Activated CD8-positive, alpha-beta memory T cell treated with anti-CD3 and anti-CD28 coated beads, Interleukin-2, amount 50 U/mL, for 1 hour (primary cell): ENCODE measurements around the gene TMEM201.

Experiments
- DNase-seq: peaks from one replicate; pipeline ENCODE4 v3.0.0-alpha.2; 2020; ENCODE audit errors: extremely low read depth

The TMEM201 gene

DNA sequence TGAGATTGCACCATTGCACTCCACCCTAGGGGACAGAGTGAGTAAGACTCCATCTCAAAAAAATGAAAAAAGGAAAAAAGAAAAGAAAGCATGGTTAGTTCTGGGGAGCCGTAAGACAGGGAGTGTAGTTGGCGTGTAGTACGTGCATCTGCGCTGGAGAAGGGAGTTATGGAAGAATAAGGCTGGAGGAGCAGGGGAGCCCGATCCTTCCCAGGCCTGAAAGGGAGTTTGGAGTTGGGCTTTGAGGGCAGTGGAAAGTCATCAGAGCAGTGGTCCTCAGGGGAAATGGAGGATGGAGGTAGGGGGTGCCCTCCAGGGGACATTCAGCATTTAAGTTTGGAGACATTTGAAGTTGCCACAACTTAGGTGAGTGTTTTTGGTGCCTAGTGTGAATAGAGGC lies 11.3 kb upstream of the TMEM201 start:
- no peak for DNase-seq

DNA sequence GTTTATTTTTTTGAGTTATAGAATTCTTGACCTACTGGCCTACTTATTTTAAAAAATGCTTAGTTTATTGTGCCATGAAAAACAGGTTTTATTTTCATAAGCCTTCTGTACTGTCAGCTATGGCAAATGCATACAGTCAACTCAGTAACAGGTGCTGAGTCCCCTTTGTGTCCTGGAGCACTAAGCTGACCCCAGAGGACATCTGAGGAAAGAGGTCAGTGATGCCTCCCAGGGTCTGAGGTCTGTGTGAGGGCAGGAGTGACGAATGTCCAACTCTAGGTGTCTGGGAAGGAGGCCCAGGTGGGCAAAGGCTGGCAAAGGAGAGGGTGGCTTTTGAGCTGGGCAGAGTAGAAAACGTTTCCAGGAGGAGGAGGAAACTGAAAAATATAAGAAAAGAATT lies 7.8 kb upstream of the TMEM201 start:
- DNase-seq: no peak

- no peak for DNase-seq
Measured at GRCh38 chr1:9586147-9586766, 2.5 kb upstream of the TMEM201 start.

DNA sequence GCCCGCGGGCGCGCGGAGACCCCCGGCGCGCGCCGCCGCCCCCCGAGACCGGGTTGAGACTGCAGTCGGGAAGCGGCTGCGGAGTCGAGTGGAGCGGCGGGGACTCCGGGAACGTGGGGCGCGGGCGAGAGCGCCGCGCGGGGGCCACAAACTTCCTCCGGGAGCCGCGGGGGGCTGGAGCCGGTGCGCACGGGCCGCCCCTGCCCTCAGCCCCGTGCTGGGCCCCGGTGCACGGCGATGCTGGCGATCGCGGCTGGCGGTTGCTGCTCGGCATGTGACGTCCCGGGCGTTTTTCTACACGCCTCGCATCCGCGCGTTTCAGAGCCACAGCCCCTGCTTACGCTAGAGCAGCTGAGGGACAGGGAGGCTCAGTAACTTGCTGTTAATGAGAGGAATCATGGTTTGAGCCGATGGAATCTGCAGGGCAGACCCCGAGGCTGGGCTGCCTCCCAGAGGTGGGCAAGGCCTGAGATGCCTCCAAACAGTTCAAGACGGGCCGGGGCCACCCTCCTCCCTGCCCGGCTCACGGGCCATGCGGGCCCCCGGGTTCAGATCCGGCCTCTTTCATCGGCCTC lies 520 bp downstream of the TMEM201 start:
- DNase-seq: no peak

DNA sequence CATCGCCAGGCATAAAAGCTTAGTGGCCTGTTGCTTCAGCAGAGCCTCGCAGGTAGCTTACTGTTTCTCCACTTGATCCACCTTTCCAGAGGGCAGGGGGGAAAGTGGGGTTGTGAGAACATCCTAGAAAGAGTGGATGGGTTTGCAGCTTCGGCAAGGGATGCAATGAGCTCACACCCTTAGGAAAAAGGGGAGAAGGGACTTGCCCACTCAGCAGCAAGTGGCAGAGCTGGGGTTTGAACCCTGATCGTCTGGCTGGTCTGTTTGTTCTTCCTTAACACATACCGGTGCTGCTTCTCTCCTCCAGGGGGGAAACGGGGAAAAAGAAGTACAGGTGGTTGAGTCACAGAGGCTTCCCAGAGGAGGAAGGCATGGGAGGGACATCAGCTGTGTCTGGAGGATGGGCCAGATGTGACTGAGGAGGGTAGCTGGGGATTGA lies 1.0 kb downstream of the TMEM201 start:
- no peak for DNase-seq

DNA sequence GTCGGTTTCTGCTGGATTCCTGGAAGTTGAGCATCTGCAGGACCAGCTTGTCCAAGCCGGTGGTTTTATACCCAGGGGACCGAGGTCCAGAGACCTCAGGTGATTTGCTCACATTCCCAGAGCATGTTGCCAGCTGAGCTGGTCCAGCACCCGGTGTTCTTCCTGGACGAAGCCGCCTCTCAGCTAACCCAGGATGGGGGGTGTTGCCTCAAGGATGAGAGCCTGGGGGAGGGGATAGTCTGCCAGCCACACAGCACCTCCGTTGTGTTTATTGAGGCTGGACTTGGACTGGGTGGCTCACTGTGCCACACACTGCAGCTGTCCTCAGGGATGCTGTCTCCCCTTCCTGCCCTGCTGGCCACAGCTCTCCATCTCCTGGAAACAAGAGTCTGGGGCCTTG lies 1.5 kb downstream of the TMEM201 start:
- no peak for DNase-seq

DNA sequence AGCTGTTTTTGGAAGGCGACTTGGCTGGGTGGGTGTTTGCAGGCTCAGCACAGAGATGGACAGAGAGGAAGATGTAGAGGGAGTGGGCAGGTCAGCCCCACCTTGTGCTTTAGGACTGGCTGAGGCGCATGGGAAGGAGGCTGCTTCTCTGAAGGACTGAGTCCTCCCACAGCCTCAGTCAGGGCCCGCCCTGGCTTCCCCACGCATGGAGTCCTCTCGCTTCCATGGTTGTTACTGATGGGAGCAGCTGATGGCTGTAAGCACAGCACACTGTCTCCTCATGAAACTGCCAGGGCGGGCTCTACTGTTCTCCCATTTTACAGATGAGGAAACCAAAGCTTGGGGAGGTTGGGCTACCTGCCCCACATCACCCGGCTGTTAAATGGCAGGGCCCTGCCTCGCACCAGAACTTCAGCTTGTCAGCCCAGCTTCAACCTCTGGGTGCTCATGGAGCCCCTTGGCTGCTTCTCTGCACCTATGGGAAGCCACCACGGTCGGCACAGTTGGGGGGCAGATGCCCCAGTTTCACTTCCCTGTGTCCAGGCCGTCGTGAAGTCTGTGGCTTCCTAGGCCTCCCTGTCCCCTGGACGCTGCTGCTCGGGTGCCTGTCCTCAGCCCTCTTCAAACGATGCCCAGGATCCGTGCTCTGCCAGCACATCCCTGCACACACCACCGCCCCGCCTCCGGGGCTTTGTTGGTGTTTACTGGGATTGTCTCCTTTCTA lies 2.4 kb downstream of the TMEM201 start:
- DNase-seq: no peak

DNA sequence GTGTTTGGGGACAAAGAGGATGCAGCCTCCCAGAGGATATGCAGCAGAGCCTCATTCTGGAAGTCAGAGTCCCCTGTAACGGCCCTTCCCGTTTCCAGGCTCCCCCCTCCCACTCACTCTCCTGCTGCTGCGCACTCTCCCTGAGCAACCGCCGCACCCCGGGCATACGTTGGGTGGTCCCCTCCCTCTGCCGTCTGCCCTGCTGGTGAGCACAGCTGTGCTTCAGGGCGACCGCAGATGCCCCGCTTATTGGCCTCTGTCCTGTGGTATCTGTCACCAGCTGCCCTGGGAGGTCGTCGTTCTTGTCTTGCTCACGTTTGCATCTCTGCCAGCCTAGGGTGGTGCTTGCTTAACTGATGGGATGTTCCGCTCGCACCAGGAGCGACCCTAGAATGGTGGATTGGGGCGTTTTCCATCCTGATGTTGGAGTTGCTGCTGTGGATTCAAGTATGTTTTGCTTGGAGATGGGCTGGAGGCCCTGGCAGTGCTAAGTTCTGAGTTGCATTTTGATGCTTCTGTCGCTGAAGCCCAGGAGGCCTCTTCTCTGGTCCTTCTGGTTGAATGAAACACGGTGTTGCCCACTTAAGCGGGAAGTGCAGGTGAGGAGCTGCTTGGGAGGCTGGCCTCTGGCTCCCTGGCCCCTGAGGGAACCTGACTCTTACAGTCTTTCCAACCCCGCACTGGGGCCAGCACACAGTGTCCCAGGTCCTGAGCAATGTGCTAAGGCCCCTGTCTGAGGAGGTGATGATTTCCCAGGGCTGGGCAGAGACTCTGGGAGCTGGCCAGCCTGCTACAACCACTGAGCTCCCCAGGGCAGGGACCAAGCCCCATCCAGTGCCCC lies 3.2 kb downstream of the TMEM201 start:
- no peak for DNase-seq

GRCh38 chr1:9592510-9593075 lies 3.9 kb downstream of the TMEM201 start:
- no peak for DNase-seq

DNA sequence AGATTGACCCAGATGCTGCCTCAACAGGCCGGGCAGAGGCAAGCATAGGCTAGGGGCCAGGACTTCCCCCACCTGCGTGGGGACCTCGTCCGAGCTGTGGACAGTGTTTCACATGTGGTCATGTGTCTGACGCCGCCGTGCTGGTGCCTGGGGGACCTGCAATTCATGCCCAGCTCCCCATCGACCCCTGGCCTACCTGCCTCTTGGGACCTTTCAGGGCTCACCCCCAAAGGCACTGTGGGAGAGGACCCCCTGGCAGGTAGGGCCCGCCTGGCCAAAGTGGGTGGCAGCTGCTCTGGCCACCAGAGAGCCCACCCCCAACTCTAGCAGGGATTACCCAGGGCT lies 4.4 kb downstream of the TMEM201 start:
- DNase-seq: no peak

GRCh38 chr1:9593492-9594465 lies 5.1 kb downstream of the TMEM201 start:
- no peak for DNase-seq

GRCh38 chr1:9594471-9595155 lies 5.9 kb downstream of the TMEM201 start:
- DNase-seq: no peak

DNA sequence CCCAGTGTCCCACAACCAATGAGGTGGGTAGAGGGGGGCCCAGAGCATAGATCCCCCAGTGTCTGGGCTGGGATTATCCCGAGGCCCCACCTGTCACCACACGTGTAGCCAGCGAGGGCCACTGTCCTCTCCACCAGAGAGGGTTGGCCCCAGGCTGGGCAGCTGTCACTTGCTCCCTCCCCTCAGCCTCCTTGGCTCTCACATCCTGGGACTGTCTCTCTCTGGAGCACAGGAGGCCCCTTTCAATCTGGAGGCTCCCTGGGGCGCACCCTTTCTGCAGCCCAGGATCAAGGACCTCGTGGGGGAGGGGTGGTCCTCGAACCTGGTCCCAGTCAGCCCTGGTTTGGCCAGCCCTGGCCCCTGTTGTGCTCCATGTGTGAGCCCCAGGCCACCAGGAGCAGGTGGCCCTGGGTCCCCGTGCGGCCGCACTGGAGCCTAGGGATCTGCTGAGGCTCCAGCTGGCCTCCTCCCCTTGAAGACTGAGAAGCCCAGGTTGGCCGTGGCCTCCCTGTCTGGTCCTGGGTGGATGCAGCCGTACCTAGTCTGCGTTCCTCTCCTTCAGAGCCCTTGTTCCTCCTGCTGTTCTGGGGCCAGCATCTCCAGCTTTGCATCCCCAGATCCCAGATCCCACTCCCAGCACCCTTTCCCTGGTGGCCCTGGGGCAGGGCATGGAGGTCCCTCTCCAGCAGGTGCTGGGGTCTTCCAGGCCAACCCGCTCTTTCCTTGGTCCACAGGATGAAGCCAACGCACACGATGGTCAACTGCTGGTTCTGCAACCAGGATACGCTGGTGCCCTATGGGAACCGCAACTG lies 6.7 kb downstream of the TMEM201 start:
- DNase-seq: no peak

- no peak for DNase-seq
Measured at GRCh38 chr1:9595968-9596340, 7.2 kb downstream of the TMEM201 start.

GRCh38 chr1:9596415-9597123 lies 7.9 kb downstream of the TMEM201 start:
- DNase-seq: no peak

DNA sequence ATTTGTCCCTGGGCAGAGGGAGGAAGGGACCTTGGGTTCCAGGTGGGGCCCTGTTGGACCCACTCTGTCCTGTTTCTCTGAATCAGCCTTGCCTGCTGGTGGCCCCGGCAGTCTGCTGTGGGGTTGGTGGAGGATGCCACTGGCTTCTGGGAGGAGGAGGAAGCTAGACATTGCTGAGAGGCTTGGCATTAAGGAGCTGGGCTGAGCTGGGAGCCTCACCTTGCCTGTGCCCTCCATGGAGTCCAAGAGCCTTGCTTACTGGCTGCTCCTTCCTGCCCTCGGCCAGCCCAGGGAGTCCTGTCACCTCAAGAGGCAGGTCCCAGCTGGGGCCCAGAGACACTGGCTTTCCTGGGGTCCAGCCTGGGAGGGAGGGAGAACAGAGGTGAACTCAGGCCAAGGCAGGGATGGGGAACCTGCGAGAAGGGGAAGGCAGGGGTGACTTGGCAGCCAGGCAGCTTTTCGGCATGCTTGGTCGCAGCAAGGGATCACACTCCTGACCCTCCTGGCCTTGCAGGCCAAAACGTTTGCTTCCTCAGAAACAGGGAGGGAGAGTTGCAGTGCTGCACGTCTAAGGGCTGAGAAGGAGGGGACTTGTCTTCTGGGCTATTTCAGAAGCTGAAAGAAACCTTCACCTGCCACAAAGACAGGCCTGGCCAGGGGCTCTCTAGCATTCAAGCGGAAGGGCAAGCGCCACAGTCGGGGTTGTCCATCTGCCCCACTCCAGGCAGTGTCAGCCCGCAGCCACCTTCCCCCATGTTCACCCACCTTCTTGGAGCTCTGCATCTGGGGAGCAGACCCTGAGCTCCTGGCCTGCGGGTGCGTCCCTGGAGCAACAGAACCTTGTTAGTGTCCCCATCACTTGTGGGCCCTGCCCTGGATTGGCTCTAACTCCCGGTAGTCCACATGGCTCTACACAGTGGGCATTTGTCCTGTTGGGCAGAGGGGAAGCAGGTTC lies 8.9 kb downstream of the TMEM201 start:
- no peak for DNase-seq

GRCh38 chr1:9598316-9598700 lies 9.6 kb downstream of the TMEM201 start:
- DNase-seq: no peak

- no peak for DNase-seq
Measured at GRCh38 chr1:9599741-9600140, 11.0 kb downstream of the TMEM201 start.
